Suprapubic skin (tissue), 4 donors: ENCODE measurements around the gene ACP6. TPM values are rescaled to one million over a fixed set of nuclear protein-coding genes. Genes with fewer than 3 reads are reported as not detected.

Experiments
- DNase-seq, 2 donors: peaks; one replicate each; pipeline ENCODE4 v3.0.0-alpha.2; 2019; ENCODE audit warnings: low spot score in 2 of 2
- H3K27ac ChIP-seq: fragments of 200-600 bp; sonication (generic); one replicate; pipeline ENCODE4 v1.5.1; 2019
- H3K27me3 ChIP-seq: fragments of 200-600 bp; sonication (generic); one replicate; pipeline ENCODE4 v1.5.1; 2019
- H3K36me3 ChIP-seq: fragments of 200-600 bp; sonication (generic); one replicate; pipeline ENCODE4 v1.5.1; 2019
- H3K4me1 ChIP-seq: fragments of 200-600 bp; sonication (generic); one replicate; pipeline ENCODE4 v1.5.1; 2019
- H3K4me3 ChIP-seq: fragments of 200-600 bp; sonication (generic); one replicate; pipeline ENCODE4 v1.5.1; 2019; ENCODE audit warnings: mild to moderate bottlenecking
- H3K9me3 ChIP-seq: fragments of 200-600 bp; sonication (generic); one replicate; pipeline ENCODE4 v1.5.1; 2019
- CTCF ChIP-seq, 2 donors: fragments of 200-600 bp in 1 of 2; fragments of 450-650 bp in 1 of 2; sonication (generic) in 1 of 2; IDR thresholded peaks; one replicate each; pipeline ENCODE4 v1.5.1; 2016 to 2019; ENCODE audit warnings: antibody characterized with exemption in 2 of 2, mild to moderate bottlenecking in 1 of 2, moderate library complexity in 1 of 2
- EP300 ChIP-seq: sonication (generic); formaldehyde crosslinking; IDR thresholded peaks from one replicate; pipeline ENCODE4 v1.6.1; 2017; ENCODE audit warnings: antibody characterized with exemption
- POLR2A ChIP-seq, 2 donors: fragments of 450-650 bp; IDR thresholded peaks; one replicate each; pipeline ENCODE4 v1.6.1; 2017; ENCODE audit warnings: antibody characterized with exemption in 2 of 2, mild to moderate bottlenecking in 2 of 2, moderate library complexity in 2 of 2
- POLR2AphosphoS5 ChIP-seq, 3 donors: sonication (generic); formaldehyde crosslinking; IDR thresholded peaks; one replicate each; pipeline ENCODE4 v1.6.1; 2017; ENCODE audit warnings: antibody characterized with exemption in 3 of 3
- WGBS: methylation state at CpG from one replicate; pipeline ENCODE4 v1.1.5; 2018; 5-methylcytosine and 5-hydroxymethylcytosine counted together
- total RNA-seq, 4 donors: library from RNA; depleted of rRNA; stranded (reverse); fragments of >200 nt; gene quantifications; one replicate each; pipeline ENCODE4 v1.1.0, GENCODE V29; 2016

ACP6 gene
- total RNA-seq, 4 donors from 2014 or later, result 10.4 to 46.2 (median 19.3) TPM

- Histone ChIP-seq H3K27me3 (no peaks in the 10 kb centered on the region), H3K4me3 (no peak overlapping the region), H3K36me3 (peaks cover 52% of the 10 kb centered on the region), H3K27ac (no peak overlapping the region), H3K4me1 (peaks cover 3% of the 10 kb centered on the region), H3K9me3 (no peaks in the 10 kb centered on the region)
- no peak for TF ChIP-seq CTCF (IDR thresholded peaks at IDR 0.05)
- no peak for TF ChIP-seq POLR2A (IDR thresholded peaks at IDR 0.05)
- no peak for TF ChIP-seq EP300
- no peak for TF ChIP-seq POLR2AphosphoS5 (IDR thresholded peaks at IDR 0.05)
- WGBS, result 87% methylated on average over 4 of the region's 4 CpGs
- no peak for DNase-seq
These were observed 58.0 kb downstream of the ACP6 start for GRCh38 chr1:147612366-147612765.

- no peak overlapping the region for H3K4me3 ChIP-seq
- no peaks in the 10 kb centered on the region for H3K27me3 ChIP-seq
- H3K9me3 ChIP-seq, result no peaks in the 10 kb centered on the region
- H3K4me1 ChIP-seq, result peaks cover 3% of the 10 kb centered on the region
- H3K36me3 ChIP-seq, result peaks cover 54% of the 10 kb centered on the region
- no peak for DNase-seq
- TF ChIP-seq POLR2AphosphoS5 (IDR thresholded peaks at IDR 0.05) (no peak), EP300 (no peak), POLR2A (IDR thresholded peaks at IDR 0.05) (no peak), CTCF (IDR thresholded peaks at IDR 0.05) (no peak)
- 86% methylated on average over 8 of the region's 8 CpGs for WGBS
- H3K27ac ChIP-seq, result no peak overlapping the region
These were observed 58.7 kb downstream of the ACP6 start for GRCh38 chr1:147611586-147611985.

- Histone ChIP-seq H3K4me1 (peaks cover 3% of the 10 kb centered on the region), H3K36me3 (peaks cover 50% of the 10 kb centered on the region)
- 95% methylated on average over 3 of the region's 3 CpGs for WGBS
These were observed 59.3 kb downstream of the ACP6 start for GRCh38 chr1:147611021-147611426.

GRCh38 chr1:147609358-147609757, 61.0 kb downstream of the ACP6 start:
- Histone ChIP-seq H3K36me3 (peaks cover 36% of the 10 kb centered on the region), H3K4me1 (peaks cover 3% of the 10 kb centered on the region), H3K27ac (no peak overlapping the region), H3K4me3 (no peak overlapping the region), H3K27me3 (no peaks in the 10 kb centered on the region), H3K9me3 (no peaks in the 10 kb centered on the region)
- WGBS, result 79% methylated on average over 2 of the region's 2 CpGs
- TF ChIP-seq POLR2A (IDR thresholded peaks at IDR 0.05) (no peak), POLR2AphosphoS5 (IDR thresholded peaks at IDR 0.05) (no peak), EP300 (no peak), CTCF (IDR thresholded peaks at IDR 0.05) (no peak)
- DNase-seq, result no peak

More at GRCh38 chr1:147611021-147611426, 59.3 kb downstream of the ACP6 start:
- Histone ChIP-seq H3K4me3 (no peak overlapping the region), H3K27me3 (no peaks in the 10 kb centered on the region), H3K27ac (no peak overlapping the region), H3K9me3 (no peaks in the 10 kb centered on the region)
- no peak for TF ChIP-seq EP300
- no peak for TF ChIP-seq POLR2A (IDR thresholded peaks at IDR 0.05)
- TF ChIP-seq CTCF (IDR thresholded peaks at IDR 0.05), result no peak
- TF ChIP-seq POLR2AphosphoS5 (IDR thresholded peaks at IDR 0.05), result no peak
- no peak for DNase-seq

DNA sequence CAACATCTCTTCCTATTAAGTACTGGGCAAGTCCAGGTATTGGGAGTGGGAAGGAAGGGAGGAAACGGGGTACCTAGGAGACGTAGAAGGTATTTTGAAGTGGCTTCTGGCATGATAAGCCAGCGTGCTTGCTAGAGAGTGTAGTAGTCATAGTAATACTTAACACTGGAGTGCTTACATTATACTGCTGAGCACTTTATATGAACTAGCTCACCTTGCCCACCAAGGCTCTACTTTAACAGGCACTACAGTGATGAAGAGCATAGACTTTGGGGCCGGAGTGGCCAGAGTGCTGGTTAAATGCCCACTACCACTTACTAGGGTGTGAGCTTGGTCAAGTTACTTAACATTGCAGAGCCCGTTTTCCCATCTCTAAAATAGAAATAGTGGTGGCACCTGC, 61.7 kb downstream of the ACP6 start:
- Histone ChIP-seq H3K36me3 (peaks cover 34% of the 10 kb centered on the region), H3K9me3 (no peaks in the 10 kb centered on the region), H3K27me3 (no peaks in the 10 kb centered on the region), H3K4me3 (no peak overlapping the region), H3K27ac (no peak overlapping the region), H3K4me1 (peaks cover 3% of the 10 kb centered on the region)
- DNase-seq, result no peak
- TF ChIP-seq POLR2AphosphoS5 (IDR thresholded peaks at IDR 0.05) (no peak), EP300 (no peak), POLR2A (IDR thresholded peaks at IDR 0.05) (no peak), CTCF (IDR thresholded peaks at IDR 0.05) (no peak)
- WGBS, result 93% methylated on average over 5 of the region's 5 CpGs
